H9 (cell line): Measurements from ENCODE around the gene MISP. TPM values are rescaled to one million over a fixed set of nuclear protein-coding genes. Genes with fewer than 3 reads are reported as not detected.
"Not testable (repeated sequence)": the region's sequence is repeated elsewhere in the genome, so short reads cannot be mapped to it uniquely, and the experiment has no call there.

ENCODE experiments used
- DNase-seq: peaks from one replicate; pipeline ENCODE4 v3.0.0-alpha.2; 2017
- H2AFZ ChIP-seq: one replicate; pipeline ENCODE4 v1.6.1; 2013; ENCODE audit warnings: mild to moderate bottlenecking, low read length, control low read depth, moderate library complexity
- H2AK5ac ChIP-seq: 2 replicates; pipeline ENCODE4 v1.6.1; 2013; ENCODE audit warnings: low read length, control low read depth, mixed read lengths; ENCODE audit not compliant: insufficient read length
- H2BK120ac ChIP-seq: one replicate; pipeline ENCODE4 v1.6.1; 2013; ENCODE audit warnings: low read depth, mild to moderate bottlenecking, low read length, control low read depth, inconsistent platforms; ENCODE audit not compliant: poor library complexity, severe bottlenecking
- H2BK12ac ChIP-seq: 2 replicates; pipeline ENCODE4 v1.6.1; 2013; ENCODE audit warnings: low read length, control low read depth, mixed read lengths, low read depth; ENCODE audit not compliant: insufficient read length
- H2BK15ac ChIP-seq: 2 replicates; pipeline ENCODE4 v1.6.1; 2013; ENCODE audit warnings: low read depth, low read length, control low read depth
- H2BK20ac ChIP-seq: one replicate; pipeline ENCODE4 v1.6.1; 2013; ENCODE audit warnings: low read depth, mild to moderate bottlenecking, low read length, control low read depth, inconsistent platforms; ENCODE audit not compliant: poor library complexity, severe bottlenecking
- H2BK5ac ChIP-seq: 2 replicates; pipeline ENCODE4 v1.6.1; 2013; ENCODE audit warnings: low read length, control low read depth, mixed read lengths; ENCODE audit not compliant: insufficient read length
- H3K14ac ChIP-seq: 2 replicates; pipeline ENCODE4 v1.6.1; 2013; ENCODE audit warnings: low read length, control low read depth; ENCODE audit not compliant: insufficient read depth
- H3K18ac ChIP-seq: 2 replicates; pipeline ENCODE4 v1.6.1; 2013; ENCODE audit warnings: low read depth, mild to moderate bottlenecking, mixed read lengths, low read length, control low read depth; ENCODE audit not compliant: insufficient read length
- H3K23ac ChIP-seq: 2 replicates; pipeline ENCODE4 v1.6.1; 2013; ENCODE audit warnings: low read length, control low read depth, mixed read lengths, low read depth; ENCODE audit not compliant: insufficient read length
- H3K23me2 ChIP-seq: 2 replicates; pipeline ENCODE4 v1.6.1; 2013; ENCODE audit warnings: low read depth, mild to moderate bottlenecking, mixed read lengths, low read length, control low read depth; ENCODE audit not compliant: insufficient read length, poor library complexity, severe bottlenecking
- H3K27ac ChIP-seq: 2 replicates; pipeline ENCODE4 v1.5.1; 2013; ENCODE audit warnings: low read length, control low read depth, mixed read lengths, low read depth; ENCODE audit not compliant: insufficient read length
- H3K27me3 ChIP-seq: 2 replicates; pipeline ENCODE4 v1.6.1; 2013; ENCODE audit warnings: low read length, control low read depth, inconsistent platforms; ENCODE audit not compliant: insufficient read depth
- H3K4ac ChIP-seq: 2 replicates; pipeline ENCODE4 v1.6.1; 2013; ENCODE audit warnings: low read depth, mild to moderate bottlenecking, control low read depth, inconsistent platforms, low read length, moderate library complexity
- H3K4me1 ChIP-seq: 2 replicates; pipeline ENCODE4 v1.6.1; 2013; ENCODE audit warnings: low read length, control low read depth, inconsistent platforms; ENCODE audit not compliant: insufficient read depth
- H3K4me2 ChIP-seq: 2 replicates; pipeline ENCODE4 v1.6.1; 2013; ENCODE audit warnings: low read length, control low read depth, mixed read lengths; ENCODE audit not compliant: insufficient read length, insufficient read depth
- H3K56ac ChIP-seq: 2 replicates; pipeline ENCODE4 v1.6.1; 2013; ENCODE audit warnings: low read depth, mild to moderate bottlenecking, mixed read lengths, low read length, control low read depth; ENCODE audit not compliant: insufficient read length
- H3K79me1 ChIP-seq: 2 replicates; pipeline ENCODE4 v1.6.1; 2013; ENCODE audit warnings: low read depth, mild to moderate bottlenecking, moderate library complexity, low read length, control low read depth, inconsistent platforms; ENCODE audit not compliant: insufficient read depth, poor library complexity, severe bottlenecking
- H3K79me2 ChIP-seq: 2 replicates; pipeline ENCODE4 v1.6.1; 2013; ENCODE audit warnings: low read length, control low read depth, inconsistent platforms; ENCODE audit not compliant: insufficient read depth
- H3K9ac ChIP-seq: 2 replicates; pipeline ENCODE4 v1.6.1; 2013; ENCODE audit warnings: low read length, control low read depth, mixed read lengths; ENCODE audit not compliant: insufficient read length; ENCODE audit errors: extremely low read depth
- H3K9me3 ChIP-seq: one replicate; pipeline ENCODE4 v1.6.1; 2013; ENCODE audit warnings: low read depth, low read length, inconsistent platforms; ENCODE audit not compliant: control insufficient read depth
- H3T11ph ChIP-seq: one replicate; pipeline ENCODE4 v1.6.1; 2013; ENCODE audit warnings: mild to moderate bottlenecking, low read length, control low read depth, inconsistent platforms
- H4K20me1 ChIP-seq: one replicate; pipeline ENCODE4 v1.6.1; 2013; ENCODE audit not compliant: control insufficient read depth, insufficient read length, insufficient read depth
- H4K5ac ChIP-seq: 2 replicates; pipeline ENCODE4 v1.6.1; 2013; ENCODE audit warnings: low read depth, mild to moderate bottlenecking, mixed read lengths, low read length, control low read depth; ENCODE audit not compliant: insufficient read length
- H4K8ac ChIP-seq: replicated peaks from 2 replicates; pipeline ENCODE4 v1.6.1; 2013; ENCODE audit warnings: low read length, control low read depth, mixed read lengths, low read depth; ENCODE audit not compliant: insufficient read length
- H4K91ac ChIP-seq: 2 replicates; pipeline ENCODE4 v1.6.1; 2013; ENCODE audit warnings: low read depth, mild to moderate bottlenecking, moderate library complexity, mixed read lengths, low read length, control low read depth; ENCODE audit not compliant: insufficient read length
- H3K27ac Mint-ChIP-seq, 3 experiments: 2 replicates in 2 of 3; 3 replicates in 1 of 3; pipeline ENCODE4 v1.8.0; 2020 to 2021; ENCODE audit warnings: mixed read lengths in 3 of 3, mild to moderate bottlenecking in 1 of 3, moderate library complexity in 1 of 3
- H3K27me3 Mint-ChIP-seq: 2 replicates; pipeline ENCODE4 v1.8.0; 2021; ENCODE audit warnings: low read depth, mild to moderate bottlenecking, moderate library complexity, mixed read lengths
- H3K36me3 Mint-ChIP-seq, 3 experiments: 2 replicates in 2 of 3; 3 replicates in 1 of 3; pipeline ENCODE4 v1.8.0; 2020 to 2021; ENCODE audit warnings: low read depth in 3 of 3, mixed read lengths in 3 of 3; ENCODE audit not compliant: insufficient read depth in 1 of 3
- H3K4me1 Mint-ChIP-seq, 2 experiments: 2 replicates each; pipeline ENCODE4 v1.8.0; 2020; ENCODE audit warnings: mixed read lengths in 2 of 2
- H3K4me3 Mint-ChIP-seq, 2 experiments: 2 replicates in 1 of 2; 3 replicates in 1 of 2; pipeline ENCODE4 v1.8.0; 2020 to 2021; ENCODE audit warnings: mild to moderate bottlenecking in 2 of 2, mixed read lengths in 2 of 2, moderate library complexity in 1 of 2
- H3K9me3 Mint-ChIP-seq, 2 experiments: 2 replicates in 1 of 2; 3 replicates in 1 of 2; pipeline ENCODE4 v1.8.0; 2020; ENCODE audit warnings: mild to moderate bottlenecking in 2 of 2, mixed read lengths in 2 of 2, moderate library complexity in 1 of 2
- CTCF ChIP-seq: fragments of 200-600 bp; sonication (generic); conservative IDR thresholded peaks from 3 replicates; pipeline ENCODE4 v1.8.0; 2021; ENCODE audit warnings: antibody characterized with exemption, mild to moderate bottlenecking
- WGBS: extraction: QIAGEN DNeasy Blood & Tissue Kit; methylation state at CpG from one replicate; pipeline ENCODE4 v1.1.7; 2013; ENCODE audit warnings: missing lambda C conversion rate, low lambda C conversion rate, mixed read lengths; ENCODE audit not compliant: insufficient read length; ENCODE audit errors: extremely low coverage; 5-methylcytosine and 5-hydroxymethylcytosine counted together
- total RNA-seq: library from RNA; stranded (reverse); gene quantifications from 2 replicates; pipeline ENCODE4 v1.2.1, GENCODE V29; 2021

Gene MISP
- total RNA-seq, 1 experiment from 2014 or later = 0.44 TPM

GRCh38 chr19:739998-740715 is 10.8 kb upstream of the MISP start:
- Histone ChIP-seq H3K4ac (no peak overlapping the region), H2BK15ac (no peak overlapping the region), H3K56ac (no peak overlapping the region), H3K9me3 (no peaks in the 10 kb centered on the region), H4K8ac (no peak overlapping the region), H3K4me1 (no peaks in the 10 kb centered on the region), H3K9ac (no peak overlapping the region), H3K27ac (no peak overlapping the region), H3K79me2 (no peaks in the 10 kb centered on the region), H2BK12ac (no peak overlapping the region), H3T11ph (no peak overlapping the region), H2BK20ac (no peak overlapping the region), H3K23me2 (no peaks in the 10 kb centered on the region), H4K20me1 (no peaks in the 10 kb centered on the region), H4K5ac (no peak overlapping the region), H3K79me1 (no peaks in the 10 kb centered on the region), H3K14ac (no peak overlapping the region), H4K91ac (no peak overlapping the region), H2AK5ac (no peak overlapping the region), H3K23ac (no peak overlapping the region), H2AFZ (no peak overlapping the region), H2BK120ac (no peak overlapping the region), H3K18ac (no peak overlapping the region), H3K27me3 (no peaks in the 10 kb centered on the region), H3K4me2 (no peak overlapping the region), H2BK5ac (no peak overlapping the region)
- peaks cover 8 to 10% of the 10 kb centered on the region in 2 experiments; a peak in 4 of 5 replicates for H3K9me3 Mint-ChIP-seq
- no peak overlapping the region for H3K27ac Mint-ChIP-seq
- no peak for TF ChIP-seq CTCF
- no peaks in the 10 kb centered on the region for H3K4me1 Mint-ChIP-seq
- DNase-seq = no peak
- H3K36me3 Mint-ChIP-seq = peaks cover 0 to 4% (median 0%) of the 10 kb centered on the region in 3 experiments; a peak in 3 of 7 replicates
- peaks cover 4% of the 10 kb centered on the region for H3K27me3 Mint-ChIP-seq
- H3K4me3 Mint-ChIP-seq = peak overlapping the region in 1 of 2 experiments; percentile 13; a peak in 1 of 5 replicates
- WGBS = no CpG with 5 or more reads among the region's 36 CpGs

GRCh38 chr19:740816-741505 is 10.0 kb upstream of the MISP start:
- not testable (repeated sequence) for H3K4ac ChIP-seq, H3K9ac ChIP-seq, H4K8ac ChIP-seq, H3K23me2 ChIP-seq, H2BK5ac ChIP-seq, H2BK15ac ChIP-seq, H2AFZ ChIP-seq, H3K79me2 ChIP-seq, H3K14ac ChIP-seq, H2BK120ac ChIP-seq, H3K9me3 ChIP-seq, H3K27ac Mint-ChIP-seq, H2BK20ac ChIP-seq, H2AK5ac ChIP-seq, H3K27me3 Mint-ChIP-seq, H3K27me3 ChIP-seq, H4K5ac ChIP-seq, H3K4me3 Mint-ChIP-seq, H3K4me2 ChIP-seq, H3K56ac ChIP-seq, H3K27ac ChIP-seq, H2BK12ac ChIP-seq, H4K91ac ChIP-seq, H3T11ph ChIP-seq, H3K36me3 Mint-ChIP-seq, H3K23ac ChIP-seq, DNase-seq, H4K20me1 ChIP-seq, H3K4me1 ChIP-seq, H3K4me1 Mint-ChIP-seq, H3K18ac ChIP-seq, H3K79me1 ChIP-seq
- H3K9me3 Mint-ChIP-seq = peaks cover 10 to 12% of the 10 kb centered on the region in 2 experiments; a peak in 4 of 5 replicates
- no CpG with 5 or more reads among the region's 16 CpGs for WGBS
